Neural progenitor cell (in vitro differentiated cells): ENCODE data around the gene TPCN1. TPM values are rescaled to one million over a fixed set of nuclear protein-coding genes. Genes with fewer than 3 reads are reported as not detected.

Experiments used
- DNase-seq: peaks from one replicate; pipeline ENCODE4 v3.0.0-alpha.2; 2016; ENCODE audit warnings: low spot score
- H2AFZ ChIP-seq: fragments of 200-600 bp; sonication (generic); replicated peaks from 2 replicates; pipeline ENCODE4 v1.6.1; 2016; ENCODE audit warnings: antibody characterized with exemption
- H3F3A ChIP-seq: fragments of 200-600 bp; sonication (generic); 2 replicates; pipeline ENCODE4 v1.6.1; 2016; ENCODE audit warnings: antibody characterized with exemption, low read depth
- H3K27ac ChIP-seq: fragments of 200-600 bp; sonication (generic); 2 replicates; pipeline ENCODE4 v1.5.1; 2016; ENCODE audit warnings: mild to moderate bottlenecking
- H3K27me3 ChIP-seq: fragments of 200-600 bp; sonication (generic); 2 replicates; pipeline ENCODE4 v1.6.1; 2016; ENCODE audit warnings: mild to moderate bottlenecking, moderate library complexity
- H3K36me3 ChIP-seq: fragments of 200-600 bp; sonication (generic); 2 replicates; pipeline ENCODE4 v1.5.1; 2016
- H3K4me1 ChIP-seq: fragments of 200-600 bp; sonication (generic); 2 replicates; pipeline ENCODE4 v1.6.1; 2016; ENCODE audit warnings: mixed run types
- H3K4me2 ChIP-seq: fragments of 200-600 bp; sonication (generic); 2 replicates; pipeline ENCODE4 v1.6.1; 2016
- H3K4me3 ChIP-seq: fragments of 200-600 bp; sonication (generic); 2 replicates; pipeline ENCODE4 v1.5.1; 2016
- H3K79me2 ChIP-seq: fragments of 200-600 bp; sonication (generic); 2 replicates; pipeline ENCODE4 v1.6.1; 2016; ENCODE audit warnings: low read depth
- H3K9ac ChIP-seq: fragments of 200-600 bp; sonication (generic); 2 replicates; pipeline ENCODE4 v1.6.1; 2016
- H3K9me3 ChIP-seq: fragments of 200-600 bp; sonication (generic); 2 replicates; pipeline ENCODE4 v1.5.1; 2016; ENCODE audit warnings: low read depth
- H4K20me1 ChIP-seq: fragments of 200-600 bp; sonication (generic); 2 replicates; pipeline ENCODE4 v1.6.1; 2016; ENCODE audit warnings: low read depth
- H3K27ac Mint-ChIP-seq: 3 replicates; pipeline ENCODE4 v1.8.0; 2021; ENCODE audit warnings: mixed read lengths
- H3K27me3 Mint-ChIP-seq: 2 replicates; pipeline ENCODE4 v1.8.0; 2022; ENCODE audit warnings: low read depth, mild to moderate bottlenecking, inconsistent platforms, moderate library complexity, mixed read lengths; ENCODE audit not compliant: insufficient read depth
- H3K36me3 Mint-ChIP-seq: 3 replicates; pipeline ENCODE4 v1.8.0; 2021; ENCODE audit warnings: mixed read lengths
- H3K4me1 Mint-ChIP-seq: 3 replicates; pipeline ENCODE4 v1.8.0; 2021; ENCODE audit warnings: mixed read lengths
- H3K4me3 Mint-ChIP-seq: 3 replicates; pipeline ENCODE4 v1.8.0; 2021; ENCODE audit warnings: mild to moderate bottlenecking, moderate library complexity, mixed read lengths
- H3K9me3 Mint-ChIP-seq: 3 replicates; pipeline ENCODE4 v1.8.0; 2020; ENCODE audit warnings: mixed read lengths
- CTCF ChIP-seq: fragments of 200-600 bp; sonication (generic); IDR thresholded peaks from 2 replicates; pipeline ENCODE4 v1.5.1; 2017; ENCODE audit warnings: antibody characterized with exemption, mild to moderate bottlenecking
- EZH2 ChIP-seq: fragments of 200-600 bp; sonication (generic); IDR thresholded peaks from 2 replicates; pipeline ENCODE4 v1.6.1; 2017; ENCODE audit warnings: antibody characterized with exemption, mild to moderate bottlenecking, moderate library complexity
- EZH2phosphoT487 ChIP-seq: fragments of 200-600 bp; sonication (generic); IDR thresholded peaks from 2 replicates; pipeline ENCODE4 v1.6.1; 2017; ENCODE audit warnings: antibody characterized with exemption
- total RNA-seq: library from RNA; depleted of rRNA; stranded (reverse); fragments of >200 nt; gene quantifications from 2 replicates; pipeline ENCODE4 v1.2.3, GENCODE V29; 2015; ENCODE audit warnings: low replicate concordance

TPCN1 gene
- total RNA-seq, 1 donor from 2014 or later: 12.2 TPM

GRCh38 chr12:113254298-113254697 is 33.0 kb downstream of the TPCN1 start:
- Histone ChIP-seq H3K27ac (no peak overlapping the region), H2AFZ (no peak overlapping the region), H3K27me3 (no peaks in the 10 kb centered on the region), H3K36me3 (no peaks in the 10 kb centered on the region), H4K20me1 (no peaks in the 10 kb centered on the region), H3K4me1 (no peaks in the 10 kb centered on the region), H3F3A (no peaks in the 10 kb centered on the region), H3K4me3 (no peak overlapping the region), H3K4me2 (no peak overlapping the region), H3K79me2 (no peaks in the 10 kb centered on the region), H3K9ac (no peak overlapping the region), H3K9me3 (no peaks in the 10 kb centered on the region)
- no peak overlapping the region for H3K4me3 Mint-ChIP-seq
- TF ChIP-seq EZH2phosphoT487 (no peak), CTCF (no peak), EZH2 (no peak)
- peaks cover 3% of the 10 kb centered on the region for H3K9me3 Mint-ChIP-seq
- H3K27me3 Mint-ChIP-seq: peaks cover 13% of the 10 kb centered on the region
- no peak overlapping the region for H3K27ac Mint-ChIP-seq
- DNase-seq: no peak
- peaks cover 8% of the 10 kb centered on the region for H3K36me3 Mint-ChIP-seq
- H3K4me1 Mint-ChIP-seq: peaks cover 3% of the 10 kb centered on the region

- H3K9me3 ChIP-seq: no peaks in the 10 kb centered on the region
- peaks cover 20% of the 10 kb centered on the region for H3K4me1 Mint-ChIP-seq
- no peaks in the 10 kb centered on the region for H3K79me2 ChIP-seq
- no peak overlapping the region for H3K4me3 Mint-ChIP-seq
- no peak for DNase-seq
- no peak overlapping the region for H3K27ac ChIP-seq
- TF ChIP-seq EZH2 (no peak), CTCF (no peak), EZH2phosphoT487 (no peak)
- peaks cover 3% of the 10 kb centered on the region for H4K20me1 ChIP-seq
- peaks cover 6% of the 10 kb centered on the region for H3K36me3 Mint-ChIP-seq
- H3K9me3 Mint-ChIP-seq: peaks cover 3% of the 10 kb centered on the region
- H2AFZ ChIP-seq: no peak overlapping the region
- H3K9ac ChIP-seq: no peak overlapping the region
- peaks cover 9% of the 10 kb centered on the region for H3K27me3 Mint-ChIP-seq
- H3K36me3 ChIP-seq: no peaks in the 10 kb centered on the region
- H3F3A ChIP-seq: no peaks in the 10 kb centered on the region
- no peak overlapping the region for H3K4me3 ChIP-seq
- H3K27me3 ChIP-seq: no peaks in the 10 kb centered on the region
- no peak overlapping the region for H3K27ac Mint-ChIP-seq
- H3K4me1 ChIP-seq: no peaks in the 10 kb centered on the region
- H3K4me2 ChIP-seq: no peak overlapping the region
Measured at GRCh38 chr12:113257564-113257963, 36.3 kb downstream of the TPCN1 start.

- Histone ChIP-seq H3K27me3 (no peaks in the 10 kb centered on the region), H3K9me3 (no peaks in the 10 kb centered on the region), H3K36me3 (no peaks in the 10 kb centered on the region), H4K20me1 (peaks cover 3% of the 10 kb centered on the region), H3K79me2 (no peaks in the 10 kb centered on the region), H3K4me3 (no peak overlapping the region), H3K9ac (no peak overlapping the region), H3K4me2 (no peak overlapping the region), H2AFZ (no peak overlapping the region), H3F3A (no peaks in the 10 kb centered on the region), H3K4me1 (no peaks in the 10 kb centered on the region), H3K27ac (no peak overlapping the region)
- H3K9me3 Mint-ChIP-seq: no peaks in the 10 kb centered on the region
- peaks cover 5% of the 10 kb centered on the region for H3K27me3 Mint-ChIP-seq
- H3K4me1 Mint-ChIP-seq: peaks cover 20% of the 10 kb centered on the region
- no peak for TF ChIP-seq EZH2
- no peak for DNase-seq
- H3K27ac Mint-ChIP-seq: peak overlapping the region; percentile 87
- no peak overlapping the region for H3K4me3 Mint-ChIP-seq
- H3K36me3 Mint-ChIP-seq: no peaks in the 10 kb centered on the region
Measured at GRCh38 chr12:113260127-113260526, 38.9 kb downstream of the TPCN1 start.

GRCh38 chr12:113260636-113261300 is 39.5 kb downstream of the TPCN1 start:
- Histone ChIP-seq H3K4me1 (no peaks in the 10 kb centered on the region), H3F3A (no peaks in the 10 kb centered on the region), H4K20me1 (peaks cover 3% of the 10 kb centered on the region), H3K9me3 (no peaks in the 10 kb centered on the region), H3K9ac (no peak overlapping the region), H3K4me2 (no peak overlapping the region), H2AFZ (no peak overlapping the region), H3K4me3 (no peak overlapping the region), H3K27me3 (no peaks in the 10 kb centered on the region), H3K36me3 (no peaks in the 10 kb centered on the region), H3K79me2 (no peaks in the 10 kb centered on the region), H3K27ac (no peak overlapping the region)
- Mint-ChIP-seq H3K4me3 (no peak overlapping the region), H3K27me3 (peaks cover 5% of the 10 kb centered on the region), H3K36me3 (no peaks in the 10 kb centered on the region), H3K9me3 (no peaks in the 10 kb centered on the region), H3K27ac (no peak overlapping the region), H3K4me1 (peaks cover 20% of the 10 kb centered on the region)
- TF ChIP-seq CTCF (no peak), EZH2phosphoT487 (no peak), EZH2 (no peak)
- no peak for DNase-seq
